PC-9 (cell line): ENCODE measurements around the gene RARB. TPM values are rescaled to one million over a fixed set of nuclear protein-coding genes. Genes with fewer than 3 reads are reported as not detected.

Source experiments
- BruUV-seq: library from RNA; stranded (reverse); fragments of 400-500 nt; replicated peaks from 2 replicates; lab custom pipeline; 2021; lab: Mats Ljungman, UMichigan
- CTCF ChIA-PET: fragments of 300-600 bp; sonication (Branson Sonifier 250); formaldehyde crosslinking; loops from one replicate; lab custom pipeline; 2022; ENCODE audit warnings: antibody characterized with exemption; lab: Charles Lee
- POLR2A ChIA-PET: fragments of 300-600 bp; sonication (Branson Sonifier 250); formaldehyde crosslinking; loops from one replicate; lab custom pipeline; 2022; ENCODE audit warnings: antibody characterized with exemption; ENCODE audit not compliant: unreplicated experiment; lab: Charles Lee
- DNase-seq, 2 experiments: peaks; one replicate each; pipeline versions ENCODE4 v3.0.0 to v3.0.0-alpha.2; 2015 to 2022; ENCODE audit warnings: mixed read lengths in 1 of 2
- H2AFZ ChIP-seq: fragments of 200-600 bp; sonication (generic); 2 replicates; pipeline ENCODE4 v1.8.1; 2017; ENCODE audit warnings: antibody characterized with exemption
- H3F3A ChIP-seq: fragments of 200-600 bp; sonication (generic); 2 replicates; pipeline ENCODE4 v1.8.1; 2017; ENCODE audit warnings: antibody characterized with exemption, mild to moderate bottlenecking, low read depth; ENCODE audit not compliant: insufficient read depth
- H3K27ac ChIP-seq: fragments of 200-600 bp; sonication (generic); 2 replicates; pipeline ENCODE4 v1.6.1; 2016; ENCODE audit warnings: mixed run types
- H3K27me3 ChIP-seq: fragments of 200-600 bp; sonication (generic); 2 replicates; pipeline ENCODE4 v1.6.1; 2016; ENCODE audit warnings: low read depth, mixed run types; ENCODE audit not compliant: insufficient read depth
- H3K36me3 ChIP-seq: fragments of 200-600 bp; sonication (generic); 2 replicates; pipeline ENCODE4 v1.6.1; 2016; ENCODE audit warnings: low read depth, mixed run types
- H3K4me1 ChIP-seq: fragments of 200-600 bp; sonication (generic); replicated peaks from 2 replicates; pipeline ENCODE4 v1.6.1; 2016; ENCODE audit warnings: mixed run types; ENCODE audit not compliant: insufficient read depth
- H3K4me2 ChIP-seq: fragments of 200-600 bp; sonication (generic); 2 replicates; pipeline ENCODE4 v1.6.1; 2017; ENCODE audit warnings: mixed run types
- H3K4me3 ChIP-seq: fragments of 200-600 bp; sonication (generic); 2 replicates; pipeline ENCODE4 v1.6.1; 2016; ENCODE audit warnings: mixed run types
- H3K79me2 ChIP-seq: fragments of 200-600 bp; sonication (generic); 2 replicates; pipeline ENCODE4 v1.6.1; 2017; ENCODE audit warnings: low read depth, mixed run types
- H3K9me2 ChIP-seq: fragments of 200-600 bp; sonication (generic); 2 replicates; pipeline ENCODE4 v1.8.1; 2017; ENCODE audit warnings: mild to moderate bottlenecking; ENCODE audit not compliant: insufficient read depth
- H3K9me3 ChIP-seq: fragments of 200-600 bp; sonication (generic); 2 replicates; pipeline ENCODE4 v1.8.1; 2016; ENCODE audit warnings: low read depth; ENCODE audit not compliant: insufficient read depth
- H4K20me1 ChIP-seq: fragments of 200-600 bp; sonication (generic); 2 replicates; pipeline ENCODE4 v1.8.1; 2017; ENCODE audit not compliant: insufficient read depth
- CTCF ChIP-seq: fragments of 200-600 bp; sonication (generic); conservative IDR thresholded peaks from 2 replicates; pipeline ENCODE4 v1.6.1; 2017; ENCODE audit warnings: mixed run types, antibody characterized with exemption, mild to moderate bottlenecking, moderate library complexity
- EZH2 ChIP-seq: fragments of 200-600 bp; sonication (generic); IDR thresholded peaks from 2 replicates; pipeline ENCODE4 v1.8.0; 2017; ENCODE audit warnings: antibody characterized with exemption, low read depth
- intact Hi-C: fragments of 100-400 bp; cut with micrococcal nuclease; formaldehyde crosslinking; loops from one replicate; pipeline ENCODE4 v1.10.0; 2022; ENCODE audit not compliant: unreplicated experiment
- total RNA-seq: library from RNA; stranded (reverse); gene quantifications from 2 replicates; pipeline ENCODE4 v1.2.3, GENCODE V29; 2021

RARB gene
- total RNA-seq, 1 experiment from 2014 or later: 1.0 TPM

GRCh38 chr3:25572919-25573385, 144.9 kb downstream of the RARB start:
- no peak overlapping the region for H2AFZ ChIP-seq
- H3K36me3 ChIP-seq: no peaks in the 10 kb centered on the region
- no peaks in the 10 kb centered on the region for H4K20me1 ChIP-seq
- H3K4me1 ChIP-seq: no peaks in the 10 kb centered on the region
- ChIA-PET POLR2A (no interaction called here), CTCF (no interaction called here)
- H3K4me2 ChIP-seq: no peak overlapping the region
- BruUV-seq: no TSS peak
- H3K27me3 ChIP-seq: no peaks in the 10 kb centered on the region
- TF ChIP-seq CTCF (no peak), EZH2 (no peak)
- intact Hi-C loops: no loop called here
- H3K9me2 ChIP-seq: no peaks in the 10 kb centered on the region
- no peaks in the 10 kb centered on the region for H3K9me3 ChIP-seq
- H3F3A ChIP-seq: no peaks in the 10 kb centered on the region
- DNase-seq: no peak
- H3K79me2 ChIP-seq: no peaks in the 10 kb centered on the region
- H3K27ac ChIP-seq: no peak overlapping the region
- H3K4me3 ChIP-seq: no peak overlapping the region

GRCh38 chr3:25573386-25574171, 145.5 kb downstream of the RARB start:
- intact Hi-C loops: no loop called here
- H3K27ac ChIP-seq: no peak overlapping the region
- H3K4me2 ChIP-seq: no peak overlapping the region
- H3K9me3 ChIP-seq: no peaks in the 10 kb centered on the region
- no peak overlapping the region for H2AFZ ChIP-seq
- no peaks in the 10 kb centered on the region for H3K79me2 ChIP-seq
- no peaks in the 10 kb centered on the region for H3F3A ChIP-seq
- H3K27me3 ChIP-seq: no peaks in the 10 kb centered on the region
- no peak for DNase-seq
- ChIA-PET CTCF (no interaction called here), POLR2A (interaction anchor here (0.6 kb wide), 1 partner anchor 982 kb away, joined by 5 read pairs; no protein-coding TSS in a partner anchor)
- no peaks in the 10 kb centered on the region for H3K36me3 ChIP-seq
- H3K9me2 ChIP-seq: no peaks in the 10 kb centered on the region
- TF ChIP-seq EZH2 (no peak), CTCF (no peak)
- BruUV-seq: no TSS peak
- H3K4me3 ChIP-seq: no peak overlapping the region
- H3K4me1 ChIP-seq: no peaks in the 10 kb centered on the region
- H4K20me1 ChIP-seq: no peaks in the 10 kb centered on the region

GRCh38 chr3:25574172-25574765, 146.2 kb downstream of the RARB start:
- no TSS peak for BruUV-seq
- CTCF ChIA-PET: no interaction called here

More at GRCh38 chr3:25574172-25574765, 146.2 kb downstream of the RARB start:
- H3K9me3 ChIP-seq: no peaks in the 10 kb centered on the region
- TF ChIP-seq EZH2 (no peak), CTCF (no peak)
- no peaks in the 10 kb centered on the region for H3K27me3 ChIP-seq
- intact Hi-C loops: no loop called here
- POLR2A ChIA-PET: interaction anchor here (0.6 kb wide), 1 partner anchor 983 kb away, joined by 5 read pairs; no protein-coding TSS in a partner anchor
- no peaks in the 10 kb centered on the region for H4K20me1 ChIP-seq
- H3K36me3 ChIP-seq: no peaks in the 10 kb centered on the region
- no peaks in the 10 kb centered on the region for H3K79me2 ChIP-seq
- H3K4me3 ChIP-seq: no peak overlapping the region
- H3K4me2 ChIP-seq: no peak overlapping the region
- H3K9me2 ChIP-seq: no peaks in the 10 kb centered on the region
- no peak overlapping the region for H2AFZ ChIP-seq
- no peak for DNase-seq
- no peaks in the 10 kb centered on the region for H3F3A ChIP-seq
- no peaks in the 10 kb centered on the region for H3K4me1 ChIP-seq
- H3K27ac ChIP-seq: no peak overlapping the region
